H1 (cell line): Measurements from ENCODE around the gene MPRIP.

ENCODE experiments used
- CEBPB ChIP-seq: IDR thresholded peaks from 2 replicates; pipeline ENCODE4 v1.6.1; 2012; ENCODE audit warnings: low read depth, low read length
- EP300 ChIP-seq, 2 experiments: IDR thresholded peaks; 1 replicate in 1 of 2; 2 replicates in 1 of 2; pipeline ENCODE4 v1.6.1; 2011 to 2012; ENCODE audit warnings: low read depth in 2 of 2, low read length in 2 of 2, mild to moderate bottlenecking in 2 of 2, borderline replicate concordance in 1 of 2, inconsistent platforms in 1 of 2, moderate library complexity in 1 of 2
- GABPA ChIP-seq: IDR thresholded peaks from 2 replicates; pipeline ENCODE4 v1.6.1; 2011; ENCODE audit warnings: mild to moderate bottlenecking, low read length, moderate library complexity, borderline replicate concordance; ENCODE audit not compliant: insufficient read depth
- HDAC2 ChIP-seq, 2 experiments: fragments of 300-600 bp in 1 of 2; sonication (generic) in 1 of 2; IDR thresholded peaks; 2 replicates each; pipeline ENCODE4 v1.6.1; 2011 to 2012; ENCODE audit warnings: low read depth in 2 of 2, low read length in 2 of 2, mild to moderate bottlenecking in 2 of 2, moderate library complexity in 2 of 2, borderline replicate concordance in 1 of 2, inconsistent platforms in 1 of 2
- RAD21 ChIP-seq, 2 experiments: IDR thresholded peaks in 1 of 2; conservative IDR thresholded peaks in 1 of 2; 2 replicates each; pipeline ENCODE4 v1.6.1; 2011; ENCODE audit warnings: low read depth in 2 of 2, low read length in 2 of 2, improper control_type of control experiment in 1 of 2, inconsistent platforms in 1 of 2, mild to moderate bottlenecking in 1 of 2, moderate library complexity in 1 of 2
- TF ChIP-seq, protein P1 (sequence below), 3 experiments: IDR thresholded peaks; 1 replicate in 2 of 3; 2 replicates in 1 of 3; pipeline versions ENCODE4 v1.5.1 to v1.6.1; 2011; ENCODE audit warnings: low read length in 3 of 3, mild to moderate bottlenecking in 3 of 3, inconsistent platforms in 2 of 3, low read depth in 1 of 3, moderate library complexity in 1 of 3; ENCODE audit not compliant: insufficient read depth in 1 of 3; ENCODE audit errors: control extremely low read depth in 1 of 3

DNA sequence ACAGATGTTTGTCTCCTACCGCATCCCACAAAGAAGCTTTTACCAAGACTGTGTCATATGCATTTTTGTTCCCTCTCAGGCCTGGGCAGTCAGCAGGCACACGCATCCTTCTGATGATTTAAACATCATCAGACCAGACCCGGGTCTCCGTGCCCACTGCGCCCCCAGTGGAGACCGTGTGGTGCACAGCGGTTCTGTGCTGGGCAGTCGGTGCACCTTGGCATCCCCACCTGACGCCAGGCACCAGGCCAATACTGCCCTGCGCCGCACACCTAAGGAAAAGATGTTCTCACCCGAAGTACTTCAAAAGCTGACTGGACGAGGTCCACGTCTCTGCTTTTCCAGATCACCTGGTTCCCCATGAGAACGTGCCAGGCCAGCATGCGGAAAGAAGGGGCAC is 174.5 kb downstream of the MPRIP start:
- TF ChIP-seq CEBPB (no peak), GABPA (no peak), EP300 (IDR thresholded peaks at IDR 0.05; ENCODE audit: borderline replicate concordance in 1 of 2, low read depth in 2 of 2, low read length in 2 of 2) (no peak), RAD21 (IDR thresholded peaks at IDR 0.05 in 1 of 2, conservative IDR thresholded peaks at IDR 0.05 in 1 of 2; ENCODE audit: low read depth in 2 of 2, low read length in 2 of 2) (no peak; a peak in 1 of 4 replicates), HDAC2 (IDR thresholded peaks at IDR 0.05; ENCODE audit: borderline replicate concordance in 1 of 2, low read depth in 2 of 2, low read length in 2 of 2) (no peak)
- TF ChIP-seq, protein P1, sequence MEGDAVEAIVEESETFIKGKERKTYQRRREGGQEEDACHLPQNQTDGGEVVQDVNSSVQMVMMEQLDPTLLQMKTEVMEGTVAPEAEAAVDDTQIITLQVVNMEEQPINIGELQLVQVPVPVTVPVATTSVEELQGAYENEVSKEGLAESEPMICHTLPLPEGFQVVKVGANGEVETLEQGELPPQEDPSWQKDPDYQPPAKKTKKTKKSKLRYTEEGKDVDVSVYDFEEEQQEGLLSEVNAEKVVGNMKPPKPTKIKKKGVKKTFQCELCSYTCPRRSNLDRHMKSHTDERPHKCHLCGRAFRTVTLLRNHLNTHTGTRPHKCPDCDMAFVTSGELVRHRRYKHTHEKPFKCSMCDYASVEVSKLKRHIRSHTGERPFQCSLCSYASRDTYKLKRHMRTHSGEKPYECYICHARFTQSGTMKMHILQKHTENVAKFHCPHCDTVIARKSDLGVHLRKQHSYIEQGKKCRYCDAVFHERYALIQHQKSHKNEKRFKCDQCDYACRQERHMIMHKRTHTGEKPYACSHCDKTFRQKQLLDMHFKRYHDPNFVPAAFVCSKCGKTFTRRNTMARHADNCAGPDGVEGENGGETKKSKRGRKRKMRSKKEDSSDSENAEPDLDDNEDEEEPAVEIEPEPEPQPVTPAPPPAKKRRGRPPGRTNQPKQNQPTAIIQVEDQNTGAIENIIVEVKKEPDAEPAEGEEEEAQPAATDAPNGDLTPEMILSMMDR (IDR thresholded peaks at IDR 0.05; ENCODE audit: control extremely low read depth in 1 of 3, insufficient read depth in 1 of 3, low read depth in 1 of 3, low read length in 3 of 3), result peak in 2 of 3 experiments; percentile 42 to 50; a peak in 2 of 4 replicates
